Measurements from ENCODE around the gene CWC27.

CWC27 gene, protein sequence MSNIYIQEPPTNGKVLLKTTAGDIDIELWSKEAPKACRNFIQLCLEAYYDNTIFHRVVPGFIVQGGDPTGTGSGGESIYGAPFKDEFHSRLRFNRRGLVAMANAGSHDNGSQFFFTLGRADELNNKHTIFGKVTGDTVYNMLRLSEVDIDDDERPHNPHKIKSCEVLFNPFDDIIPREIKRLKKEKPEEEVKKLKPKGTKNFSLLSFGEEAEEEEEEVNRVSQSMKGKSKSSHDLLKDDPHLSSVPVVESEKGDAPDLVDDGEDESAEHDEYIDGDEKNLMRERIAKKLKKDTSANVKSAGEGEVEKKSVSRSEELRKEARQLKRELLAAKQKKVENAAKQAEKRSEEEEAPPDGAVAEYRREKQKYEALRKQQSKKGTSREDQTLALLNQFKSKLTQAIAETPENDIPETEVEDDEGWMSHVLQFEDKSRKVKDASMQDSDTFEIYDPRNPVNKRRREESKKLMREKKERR

DNA sequence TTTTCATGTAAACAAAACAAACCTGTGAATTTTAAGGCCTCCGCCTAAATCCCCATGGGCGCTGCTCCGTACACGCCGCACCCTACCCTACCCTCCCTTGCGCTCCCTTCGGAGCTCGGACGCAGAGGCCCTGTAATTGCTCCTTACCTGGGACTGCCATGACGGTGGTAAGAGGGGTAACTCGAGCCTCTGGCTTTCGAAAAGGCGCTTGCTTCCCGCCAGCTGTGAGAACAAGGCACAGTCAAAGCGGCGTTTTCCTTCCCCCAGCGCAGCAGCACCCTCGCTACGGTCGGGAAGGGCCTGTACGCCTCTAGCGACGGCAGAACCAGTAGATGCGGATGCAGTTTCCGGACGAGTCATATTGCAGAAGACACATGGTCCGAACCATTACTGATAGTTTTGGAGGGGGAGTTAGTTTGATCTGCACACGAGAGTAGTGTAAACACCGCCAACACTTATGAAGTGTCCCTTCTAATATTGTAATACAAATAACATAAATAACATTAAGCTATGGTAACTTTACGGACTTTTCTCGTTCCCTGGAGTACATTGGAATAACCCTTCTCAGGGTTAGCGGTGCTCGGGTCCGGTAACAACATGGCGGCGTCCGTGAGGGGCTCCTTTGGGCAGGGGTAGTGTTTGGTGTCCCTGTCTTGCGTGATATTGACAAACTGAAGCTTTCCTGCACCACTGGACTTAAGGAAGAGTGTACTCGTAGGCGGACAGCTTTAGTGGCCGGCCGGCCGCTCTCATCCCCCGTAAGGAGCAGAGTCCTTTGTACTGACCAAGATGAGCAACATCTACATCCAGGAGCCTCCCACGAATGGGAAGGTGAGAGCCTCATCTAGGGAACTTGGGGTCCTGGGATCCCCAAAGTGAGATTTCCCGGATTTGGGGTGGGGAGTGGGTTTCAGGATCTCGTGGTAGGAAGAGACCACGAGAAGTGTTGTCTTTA is at the start of gene CWC27, which contains the start of gene SREK1IP1:
Gene CWC27 (plus strand): TSS at position 573 of the 955 bp plus-strand sequence. CDS start 217 bp downstream, at position 790.
Gene SREK1IP1 (minus strand): TSS at position 334 of the 955 bp plus-strand sequence. CDS start 174 bp downstream, at position 160.
- FAIRE-seq: peak; percentile 83

DNA sequence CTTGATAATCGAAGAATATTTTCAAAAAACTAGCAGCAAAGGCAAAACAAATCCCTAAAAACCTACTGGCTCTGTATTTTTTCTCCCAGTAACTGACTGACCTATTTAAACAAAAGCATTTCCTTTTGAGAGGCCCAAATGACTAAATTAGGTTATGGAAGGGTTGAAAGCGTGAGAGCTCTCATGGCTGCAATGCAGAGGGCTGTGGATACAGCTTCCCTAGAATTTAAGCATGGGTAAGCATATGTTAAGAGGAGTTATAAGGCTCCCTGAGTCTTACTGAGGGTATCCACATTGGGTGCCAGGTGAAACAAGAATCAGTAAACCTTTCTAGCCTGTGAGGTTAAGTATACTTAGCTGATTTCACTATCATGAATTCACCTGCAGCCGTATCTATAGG is 46.1 kb upstream of the CWC27 start:
- FAIRE-seq: peak; percentile 92

DNA sequence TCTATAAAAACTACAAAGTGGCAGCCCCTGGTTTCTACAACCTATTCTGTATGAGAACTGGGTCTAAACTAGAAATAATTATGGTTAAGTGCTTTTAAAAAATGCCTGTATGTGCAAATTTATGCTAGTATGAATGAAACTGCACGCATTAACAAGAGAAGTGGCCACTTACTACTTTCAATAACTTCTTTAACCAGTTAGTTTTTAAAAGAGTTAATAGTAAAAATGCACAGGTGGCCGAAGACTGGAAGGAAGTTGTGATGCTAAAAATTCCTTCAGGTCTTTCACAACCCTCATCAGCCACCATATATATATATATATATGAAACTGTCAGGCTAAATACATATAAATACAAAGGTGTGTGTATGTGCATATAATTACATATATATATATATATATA is 41.6 kb upstream of the CWC27 start:
- FAIRE-seq: no peak

DNA sequence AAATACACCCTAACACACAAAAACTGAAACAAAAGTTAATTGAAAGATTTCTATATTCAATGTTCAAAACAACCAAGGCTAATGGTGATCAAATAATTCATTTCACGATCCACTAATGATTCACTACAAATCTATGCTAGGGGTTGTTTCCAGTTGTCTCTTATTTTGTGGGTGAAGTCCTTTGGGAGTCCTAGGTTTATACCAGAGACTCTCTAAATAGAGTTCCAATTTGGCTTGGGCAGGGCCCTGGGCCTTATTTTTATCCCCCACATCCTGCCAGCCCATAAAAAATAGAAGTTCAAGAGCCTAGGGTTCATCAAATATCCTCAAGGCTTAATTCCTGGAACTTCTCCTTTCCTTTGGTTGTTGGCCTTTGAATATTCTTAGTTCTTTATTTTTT is 26.3 kb upstream of the CWC27 start:
- FAIRE-seq: peak; percentile 51

DNA sequence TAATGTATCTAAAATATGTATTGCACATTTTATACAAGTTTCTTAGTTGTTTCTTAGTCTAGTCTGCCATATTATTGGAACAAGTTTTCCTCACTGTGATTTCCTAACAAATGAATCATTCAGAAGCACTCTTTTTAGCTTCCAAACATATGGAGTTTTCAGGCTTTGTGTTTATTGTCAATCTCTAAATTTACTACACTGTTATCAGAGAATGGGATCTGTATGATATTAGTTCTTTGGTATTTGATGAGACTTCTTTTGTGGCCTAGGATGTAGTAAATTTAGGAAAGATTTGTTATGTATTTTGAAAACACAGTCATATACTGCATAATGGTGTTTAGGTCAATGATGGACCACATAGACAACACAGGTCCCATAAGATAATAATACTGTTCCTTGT is 25.9 kb upstream of the CWC27 start:
- FAIRE-seq: peak; percentile 24

DNA sequence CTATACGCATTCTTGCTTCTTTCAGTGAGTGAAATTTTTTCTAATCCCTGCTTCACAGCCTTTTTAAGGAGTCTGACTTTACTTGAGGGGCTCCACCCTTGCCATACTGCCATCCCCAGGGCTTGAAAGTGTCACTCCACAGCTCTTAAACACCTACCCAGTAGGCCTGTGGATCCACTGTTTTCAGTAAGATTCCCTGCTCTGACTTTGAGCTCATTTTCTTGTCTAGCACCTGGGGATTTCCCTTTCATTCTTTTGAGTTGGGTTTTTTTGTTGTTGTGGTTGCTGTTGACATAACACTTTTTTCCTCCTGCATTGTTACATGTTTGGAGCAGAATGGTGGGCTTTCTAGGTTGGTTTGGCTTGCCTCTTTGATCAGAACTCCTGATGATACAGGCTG is 23.8 kb upstream of the CWC27 start:
- FAIRE-seq: no peak

DNA sequence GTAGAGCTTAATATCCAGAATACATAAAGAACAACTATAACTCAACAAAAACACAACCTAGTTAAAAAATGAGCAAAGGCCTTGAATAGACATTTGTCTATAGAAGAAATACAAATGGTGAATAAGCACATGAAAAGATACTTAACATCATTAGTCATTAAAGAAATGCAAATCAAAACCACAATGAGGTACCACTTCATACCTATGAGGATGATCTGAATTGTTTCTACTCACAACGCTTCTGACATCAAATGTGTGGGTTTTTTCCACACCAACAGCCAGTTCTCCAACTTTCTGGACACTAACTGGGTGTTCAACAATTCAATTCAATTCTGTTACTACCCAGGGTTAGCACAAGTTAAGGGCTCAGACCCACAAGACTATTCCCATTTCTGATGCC is 22.3 kb upstream of the CWC27 start:
- FAIRE-seq: no peak

DNA sequence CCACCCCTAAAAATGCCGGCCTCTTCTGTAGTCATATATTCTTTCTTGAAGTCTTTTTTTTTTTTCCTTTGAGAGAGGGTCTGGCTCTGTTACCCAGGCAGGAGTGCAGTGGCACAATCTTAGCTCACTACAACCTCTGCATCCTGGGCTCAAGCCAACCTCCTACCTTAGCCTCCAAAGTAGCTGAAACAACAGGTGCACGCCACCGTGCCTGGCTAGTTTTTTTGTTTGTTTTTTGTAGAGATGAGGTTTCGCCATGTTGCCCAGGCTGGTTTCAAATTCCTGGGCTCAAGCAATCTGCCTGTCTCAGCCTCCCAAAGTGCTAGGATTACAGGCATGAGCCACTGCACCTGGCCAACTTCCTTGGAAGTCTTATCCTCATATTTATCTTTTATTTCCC is 19.3 kb upstream of the CWC27 start:
- FAIRE-seq: no peak

DNA sequence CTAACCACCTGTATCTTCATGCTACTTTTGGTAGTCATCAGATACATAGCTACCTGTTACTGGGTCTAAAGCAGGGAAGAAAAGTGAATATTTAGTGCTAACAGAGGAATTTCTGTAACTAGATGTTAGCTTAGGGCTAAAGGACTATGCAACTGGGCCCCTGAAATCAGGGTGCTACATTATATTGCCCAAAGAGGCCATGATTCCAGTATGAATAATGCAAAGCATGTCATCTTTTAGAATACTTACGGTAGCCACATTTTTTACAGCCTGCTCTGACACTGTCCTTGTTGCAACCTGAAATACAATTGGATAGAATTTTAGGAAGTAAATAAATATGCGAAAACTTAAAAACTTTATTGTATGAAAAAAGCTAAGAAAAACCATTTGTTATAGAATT is 14.7 kb upstream of the CWC27 start:
- FAIRE-seq: no peak

DNA sequence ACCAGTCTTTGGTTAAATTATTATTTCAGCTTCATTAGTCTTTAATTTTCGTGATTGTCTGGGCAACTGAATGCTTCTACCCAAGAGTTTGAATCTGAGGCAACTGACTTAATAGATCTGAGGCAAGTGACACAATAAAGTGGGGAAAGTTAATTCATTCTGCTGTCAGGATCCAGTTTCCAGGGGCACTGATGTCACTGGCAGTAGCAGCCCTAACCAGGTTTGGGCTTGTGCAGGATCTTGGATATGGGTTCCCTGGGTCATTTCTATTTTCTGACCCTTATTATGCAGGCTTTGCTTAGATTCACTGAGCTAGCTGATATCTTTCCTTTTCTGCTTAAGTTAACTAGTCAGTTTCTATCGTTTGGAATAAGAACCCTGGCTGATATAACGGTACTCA is 9.8 kb upstream of the CWC27 start:
- no peak for FAIRE-seq

DNA sequence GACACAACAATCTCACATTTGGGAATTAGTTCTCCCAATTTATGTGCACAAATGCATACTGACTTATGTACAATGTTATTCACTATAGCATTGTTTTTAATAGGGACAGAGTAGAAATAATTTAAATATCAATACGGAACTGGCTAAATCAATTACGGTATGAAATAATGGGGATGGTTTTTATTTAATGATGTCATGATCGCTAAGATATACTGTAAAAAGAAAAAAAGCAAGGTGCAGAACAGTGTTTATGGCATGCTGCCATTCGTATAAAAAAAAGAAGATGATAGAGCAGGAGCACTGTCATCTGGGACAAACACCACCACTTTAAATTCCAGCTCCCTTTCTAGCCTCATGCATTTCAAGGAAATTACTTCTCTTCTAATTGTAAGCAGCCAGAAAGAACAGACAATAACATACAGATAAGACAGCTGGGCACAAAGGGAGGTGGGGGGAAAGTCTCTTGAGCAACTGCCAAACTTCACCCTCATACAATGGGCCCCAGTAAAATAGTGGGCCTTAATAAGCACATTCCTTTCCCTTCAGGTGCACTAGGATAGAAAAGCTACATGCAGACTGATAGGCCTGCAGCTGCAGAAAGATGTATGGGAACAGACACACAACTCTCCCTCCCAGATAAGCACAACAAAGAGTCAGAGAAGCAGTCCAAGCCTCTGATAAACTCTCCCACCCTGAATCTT is 8.6 kb upstream of the CWC27 start:
- FAIRE-seq: no peak

DNA sequence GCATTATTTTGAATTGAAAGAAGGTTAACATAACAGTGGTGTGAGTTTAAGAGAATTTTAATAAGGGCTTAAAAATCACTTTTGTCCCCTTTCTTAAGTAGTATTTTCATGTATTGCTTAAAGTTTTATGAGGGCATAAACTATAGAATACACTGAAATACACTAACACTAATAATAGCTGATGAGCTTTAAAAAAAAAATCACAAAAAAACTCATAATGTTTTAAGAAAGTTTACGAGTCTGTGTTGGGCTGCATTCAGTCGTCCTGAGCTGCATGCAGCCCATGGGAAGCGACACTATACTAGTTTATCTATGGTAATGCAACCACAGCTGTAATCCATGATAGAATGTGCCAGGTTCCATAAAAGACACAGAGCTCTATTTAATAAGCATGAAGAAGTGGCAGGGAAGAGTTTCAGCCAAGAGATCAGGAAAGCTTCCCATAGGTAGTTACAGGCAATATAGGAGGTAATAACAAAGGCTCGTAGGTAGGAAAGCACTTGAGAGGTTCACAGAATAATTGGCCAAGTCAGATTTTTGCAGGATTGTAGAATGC is 4.7 kb upstream of the CWC27 start:
- no peak for FAIRE-seq

DNA sequence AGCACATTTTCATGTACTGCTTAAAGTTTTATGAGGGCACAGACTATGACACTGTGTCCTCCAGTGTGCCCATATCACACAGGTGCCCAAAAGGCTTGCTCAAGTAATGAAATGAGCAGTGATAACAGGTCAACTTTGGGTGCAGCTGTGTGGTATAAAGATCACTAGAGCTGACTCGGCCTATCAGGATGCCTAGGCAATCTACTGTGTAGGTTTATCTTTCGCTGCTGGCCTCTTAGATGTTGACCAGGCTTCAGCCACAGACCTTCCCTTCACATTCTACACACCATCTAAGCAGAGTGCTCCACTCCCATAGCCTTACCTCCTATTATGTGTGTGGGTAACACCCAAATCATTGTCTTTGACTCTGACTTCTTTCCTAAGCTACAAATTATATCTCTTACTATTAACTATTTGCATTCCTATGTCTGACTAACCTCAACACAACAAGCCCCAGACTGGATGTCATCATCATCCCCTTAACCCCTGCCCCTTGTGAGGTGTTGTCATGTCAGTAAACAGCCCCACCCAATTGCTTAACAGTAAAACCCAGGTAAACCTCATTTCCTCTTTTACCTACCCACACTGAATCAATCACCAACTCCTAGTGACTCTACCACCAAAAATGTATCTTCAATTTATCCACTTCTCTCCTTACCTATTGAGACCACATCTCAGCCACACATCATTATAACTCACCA is 2.8 kb upstream of the CWC27 start:
- FAIRE-seq: no peak

DNA sequence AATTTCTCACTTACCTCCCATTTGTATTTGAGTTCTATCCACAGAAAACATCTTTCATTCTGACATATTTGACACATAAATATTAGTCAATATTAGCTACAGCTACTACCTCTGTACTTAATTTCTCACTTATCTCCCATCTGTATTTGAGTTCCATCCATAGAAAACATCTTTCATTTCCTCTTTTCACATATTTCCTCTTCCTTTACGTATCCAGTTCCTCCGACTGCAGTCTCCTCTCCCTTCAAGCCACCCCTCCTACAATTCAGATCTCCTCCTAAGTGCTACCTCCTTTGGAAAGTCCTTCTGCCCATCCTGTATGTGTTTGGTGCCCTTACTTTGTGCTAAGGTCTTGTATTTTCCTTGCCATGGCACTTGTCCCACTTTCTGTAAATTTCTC is 1.8 kb upstream of the CWC27 start:
- no peak for FAIRE-seq

DNA sequence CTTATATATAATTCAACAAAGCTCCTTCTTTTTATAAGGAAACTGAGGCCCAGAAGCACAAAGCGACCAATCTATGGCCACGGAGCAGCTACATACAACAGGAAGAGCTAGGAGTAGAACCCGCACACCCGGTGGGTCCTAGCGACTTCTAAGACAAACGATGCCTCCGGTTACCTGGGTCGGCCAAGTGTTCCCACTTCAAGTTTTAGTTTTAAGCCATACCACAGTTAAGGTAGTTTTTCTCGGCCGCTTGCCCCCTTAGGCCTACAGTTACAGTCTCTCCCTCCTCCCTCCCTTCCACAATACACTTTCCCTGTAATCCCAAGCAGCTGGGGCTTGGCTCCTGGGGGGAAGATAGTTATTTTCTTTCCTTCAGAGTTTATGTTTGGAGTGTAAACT is 772 bp upstream of the CWC27 start:
- FAIRE-seq: no peak

DNA sequence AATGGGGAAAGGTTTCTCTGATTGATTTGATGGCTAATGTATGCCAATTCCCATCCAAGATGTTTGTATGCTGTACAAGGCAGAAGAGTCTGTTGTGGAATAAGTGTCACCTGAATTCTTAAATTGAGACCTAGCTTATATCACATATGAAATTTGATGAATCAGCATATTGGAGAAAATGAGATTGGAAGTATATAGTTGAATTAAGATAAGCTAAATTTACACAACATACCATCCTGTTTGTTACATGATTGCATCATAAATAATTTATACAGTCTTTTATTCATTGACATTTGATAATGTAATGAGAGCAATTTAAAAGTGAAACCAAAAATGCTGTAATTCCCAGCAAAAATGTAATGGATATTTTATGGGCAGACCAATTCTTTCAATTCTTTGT is 1.1 kb downstream of the CWC27 start:
- FAIRE-seq: no peak

DNA sequence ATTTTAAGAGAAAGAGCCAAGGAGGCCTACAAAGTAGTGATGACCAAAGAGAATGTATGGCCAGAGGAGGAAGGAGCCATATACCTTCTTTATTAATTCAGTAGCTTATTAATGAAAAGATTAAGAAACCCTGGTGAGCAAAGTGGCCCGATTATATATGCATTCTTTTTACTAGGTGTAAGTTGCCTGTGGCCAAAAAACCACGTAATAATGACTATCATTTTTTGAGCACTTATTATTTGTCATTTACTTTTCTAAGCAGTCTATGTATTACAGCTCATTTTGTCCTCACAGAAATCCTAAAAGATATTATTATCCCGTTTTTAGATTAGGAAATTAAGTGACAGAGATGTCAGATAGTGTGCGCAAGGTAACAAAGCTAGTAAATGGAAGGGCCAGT is 3.0 kb downstream of the CWC27 start:
- FAIRE-seq: no peak

DNA sequence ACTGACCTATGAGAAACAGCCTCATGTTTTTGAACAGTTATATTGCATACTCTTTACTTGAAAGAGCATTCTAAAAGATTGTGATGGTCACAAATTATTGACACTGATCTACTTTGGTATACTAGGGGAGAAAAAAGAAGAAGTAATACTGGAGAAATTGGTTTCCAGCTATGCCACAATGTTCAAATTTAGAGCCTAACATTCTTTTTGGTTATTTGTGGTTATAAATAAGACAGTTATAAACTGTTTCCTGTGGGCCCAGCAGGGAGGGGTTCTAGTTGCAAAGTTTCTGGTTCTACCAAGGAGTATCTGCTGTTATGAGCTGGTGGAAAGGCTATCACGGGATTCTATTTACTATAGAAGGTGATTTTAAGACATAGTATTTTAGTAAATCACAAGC is 4.8 kb downstream of the CWC27 start:
- no peak for FAIRE-seq

DNA sequence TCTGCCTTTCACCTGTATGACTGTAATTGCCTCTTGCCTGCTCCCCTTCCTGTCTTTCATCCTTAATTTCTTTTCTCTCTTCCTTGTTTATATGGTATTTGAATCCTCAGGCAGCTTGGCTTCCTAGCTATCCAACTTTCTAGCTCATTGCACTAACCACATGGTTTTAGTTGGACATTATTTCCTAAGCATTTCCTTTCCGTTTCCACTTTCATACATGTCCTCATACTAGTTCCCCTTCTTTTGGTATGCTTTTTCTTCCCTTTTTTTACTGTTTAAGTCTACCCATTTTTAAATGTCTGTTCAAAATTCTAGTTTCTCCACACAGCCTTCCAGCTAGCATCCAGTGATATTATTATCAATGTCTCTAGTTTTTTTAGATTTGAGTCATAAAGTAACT is 6.6 kb downstream of the CWC27 start:
- FAIRE-seq: no peak

DNA sequence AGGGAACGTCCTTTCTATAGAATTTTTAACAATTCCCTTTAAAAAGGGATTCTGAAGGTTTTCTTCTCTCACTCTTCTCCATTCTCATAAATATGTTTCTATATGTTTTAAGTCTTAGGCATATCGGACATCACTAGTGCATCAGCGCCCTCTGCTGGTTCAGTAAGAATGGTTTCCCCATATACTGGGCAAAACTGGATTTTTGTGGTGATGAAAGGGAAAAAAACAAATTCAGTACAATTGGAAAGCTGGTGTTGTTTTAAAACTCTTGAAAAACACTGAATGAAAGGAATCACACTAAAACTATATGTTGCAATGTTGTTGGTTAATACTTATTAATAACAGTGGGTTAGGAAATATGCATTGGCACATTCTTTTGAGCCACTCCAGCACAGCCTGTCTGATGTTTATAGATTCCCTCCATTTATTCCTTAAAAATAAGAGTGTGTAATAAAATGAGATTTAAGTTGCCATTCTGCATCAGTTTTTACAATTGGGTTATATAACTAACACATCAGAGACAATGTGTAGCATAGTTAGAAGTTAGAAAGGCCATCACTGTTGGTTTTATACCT is 15.8 kb downstream of the CWC27 start:
- peak; percentile 94 for FAIRE-seq

DNA sequence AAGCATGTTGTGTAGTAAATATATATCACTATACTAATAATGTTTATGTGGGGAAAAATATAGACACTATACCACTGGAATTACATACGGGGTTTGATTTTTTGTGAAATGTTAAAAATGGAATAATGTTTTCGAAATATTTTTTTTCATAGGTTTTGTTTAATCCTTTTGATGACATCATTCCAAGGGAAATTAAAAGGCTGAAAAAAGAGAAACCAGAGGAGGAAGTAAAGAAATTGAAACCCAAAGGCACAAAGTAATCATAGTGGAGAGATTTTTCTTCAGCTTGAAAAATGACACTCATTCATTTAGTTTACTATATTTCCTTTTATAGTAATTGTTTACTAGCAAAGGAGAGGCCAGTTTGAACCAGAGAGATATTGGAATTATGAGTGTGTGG is 17.6 kb downstream of the CWC27 start:
- FAIRE-seq: no peak

DNA sequence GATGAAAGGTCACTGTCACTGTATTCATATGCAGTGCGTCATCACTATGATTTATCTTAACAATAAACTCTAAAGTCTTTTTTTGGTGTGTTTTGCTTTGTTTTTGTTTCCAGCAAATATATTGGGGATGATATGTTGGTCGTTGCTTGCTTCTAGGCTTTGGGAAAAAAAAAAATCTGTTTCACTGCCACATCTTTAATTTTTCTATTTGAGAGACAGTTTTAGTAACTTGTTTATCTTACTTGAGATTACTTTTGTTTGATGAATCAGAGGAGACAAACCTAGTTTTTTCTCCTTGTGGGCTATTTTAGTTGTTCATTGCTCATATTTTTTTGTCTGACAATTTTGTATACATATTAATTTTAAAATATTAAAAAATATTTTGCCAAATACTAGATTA is 19.4 kb downstream of the CWC27 start:
- FAIRE-seq: no peak

Data from islet of Langerhans (tissue), 1 donor.